NCI-H510A (cell line): Measurements from ENCODE around the gene SMIM29.

Experiments used
- DNase-seq: peaks from one replicate; lab custom pipeline; 2025; lab: John Stamatoyannopoulos, UW

SMIM29 gene

DNA sequence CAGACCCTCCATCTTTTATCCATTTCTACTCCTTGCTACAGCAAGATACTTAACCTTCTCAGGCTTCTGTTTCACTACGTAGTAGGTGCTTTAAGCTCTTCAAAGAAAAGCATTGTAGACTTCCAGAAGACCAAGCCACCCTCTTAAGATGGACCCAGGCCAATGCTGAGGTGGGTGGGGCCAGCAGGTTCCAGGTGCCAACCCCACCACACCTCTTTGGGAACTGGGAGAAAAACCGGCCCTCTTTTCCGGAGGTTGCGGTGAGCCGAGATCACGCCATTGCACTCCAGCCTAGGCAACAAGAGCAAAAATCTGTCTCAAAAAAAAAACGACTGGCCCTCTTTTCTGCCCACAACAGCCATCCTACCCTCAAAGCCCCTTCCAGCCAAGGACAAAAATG is 22.7 kb downstream of the SMIM29 start:
- DNase-seq, result no peak

DNA sequence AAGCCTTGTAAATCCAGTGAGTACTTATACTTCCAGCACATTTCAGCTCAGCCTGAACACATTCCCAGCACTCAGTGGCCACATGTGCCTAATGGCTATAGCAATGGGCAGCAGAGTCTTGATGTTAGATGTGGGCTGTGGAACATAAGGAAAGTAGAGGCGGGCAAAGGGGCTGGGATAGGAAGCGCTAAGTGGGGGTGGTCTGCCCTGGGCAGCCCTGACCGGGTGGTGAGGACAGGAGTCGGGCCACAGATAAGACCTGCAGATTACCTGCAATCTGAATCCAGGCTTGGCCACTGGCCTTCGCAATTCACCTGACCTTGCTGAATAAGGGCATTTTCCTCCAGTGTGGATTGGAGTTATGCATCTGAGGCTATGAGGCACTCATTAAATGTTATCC is 23.3 kb downstream of the SMIM29 start:
- no peak for DNase-seq

DNA sequence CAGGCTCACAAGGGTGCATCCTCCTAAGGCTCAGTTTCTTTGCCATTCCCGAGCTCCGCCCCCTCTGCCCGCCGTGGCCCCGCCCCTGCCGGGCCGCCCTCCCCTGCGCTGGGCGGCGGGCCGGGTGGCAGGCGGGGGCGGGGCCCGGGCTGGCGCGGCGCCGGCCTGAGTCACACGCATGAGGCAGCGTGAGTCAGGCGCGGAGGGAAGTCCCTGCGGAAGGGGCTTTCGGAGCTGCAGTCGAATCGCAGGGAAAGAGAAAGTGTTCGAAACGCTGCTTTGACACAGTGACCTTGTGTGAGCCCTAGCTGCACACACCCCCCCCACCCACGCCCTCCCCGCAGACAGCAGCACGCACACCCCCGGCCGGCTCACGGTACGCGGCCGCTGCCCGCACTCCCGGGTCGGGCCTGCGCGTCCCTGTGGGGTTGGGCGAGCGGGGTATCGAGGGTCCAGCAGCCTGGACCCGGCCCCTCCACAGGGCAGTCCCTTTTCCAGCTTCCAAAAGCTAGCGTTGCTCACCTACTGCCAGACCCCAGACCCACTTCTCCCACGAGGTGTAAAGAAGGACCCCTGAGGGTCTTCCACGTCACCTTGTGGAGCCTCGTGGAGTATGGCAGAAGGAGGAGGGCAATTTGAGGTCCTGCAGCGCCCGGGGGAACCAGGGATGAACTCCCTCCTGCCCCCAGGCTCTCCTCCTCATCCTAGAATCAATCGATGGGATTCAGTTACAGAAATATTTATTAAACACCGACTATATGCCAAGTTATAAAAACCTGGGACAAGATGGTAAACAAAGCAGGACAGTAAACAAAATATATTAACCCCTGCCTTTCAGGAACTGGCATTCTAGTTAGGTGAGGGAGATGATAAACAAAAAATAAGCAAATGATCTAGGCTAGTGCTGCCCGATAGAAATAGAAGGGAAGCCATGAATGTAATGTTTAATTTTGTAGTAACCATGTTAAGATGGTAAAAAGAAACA is 24.6 kb downstream of the SMIM29 start:
- DNase-seq, result peak; percentile 89

DNA sequence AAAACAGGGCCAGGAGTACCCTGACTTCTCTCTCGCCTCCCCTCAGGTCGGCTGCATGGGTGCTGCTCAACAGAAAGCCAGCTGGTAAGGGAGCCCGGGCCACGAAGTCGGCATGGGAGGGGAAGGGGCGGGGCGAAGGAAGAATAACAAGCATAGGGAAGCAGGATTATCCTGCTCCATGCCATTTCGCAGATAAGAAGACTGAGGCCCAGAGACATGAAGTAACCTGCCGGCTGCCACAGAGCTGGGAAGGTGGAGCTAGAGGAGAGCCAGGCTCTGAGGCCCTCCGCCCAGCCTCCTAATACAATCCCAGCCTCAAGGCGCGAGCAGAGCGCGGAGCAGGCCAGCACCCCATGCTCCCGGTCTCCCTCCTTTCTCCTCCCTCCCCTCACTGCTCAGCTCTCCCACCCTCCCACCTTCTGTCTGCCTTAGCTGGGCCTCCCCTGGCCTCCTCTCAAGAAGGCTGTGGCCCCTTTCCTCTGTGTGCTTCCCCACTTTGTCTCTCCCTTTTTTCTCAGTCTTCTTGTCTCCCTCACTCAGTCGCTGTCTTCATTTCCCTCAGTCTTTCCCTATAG is 25.3 kb downstream of the SMIM29 start:
- DNase-seq, result no peak

DNA sequence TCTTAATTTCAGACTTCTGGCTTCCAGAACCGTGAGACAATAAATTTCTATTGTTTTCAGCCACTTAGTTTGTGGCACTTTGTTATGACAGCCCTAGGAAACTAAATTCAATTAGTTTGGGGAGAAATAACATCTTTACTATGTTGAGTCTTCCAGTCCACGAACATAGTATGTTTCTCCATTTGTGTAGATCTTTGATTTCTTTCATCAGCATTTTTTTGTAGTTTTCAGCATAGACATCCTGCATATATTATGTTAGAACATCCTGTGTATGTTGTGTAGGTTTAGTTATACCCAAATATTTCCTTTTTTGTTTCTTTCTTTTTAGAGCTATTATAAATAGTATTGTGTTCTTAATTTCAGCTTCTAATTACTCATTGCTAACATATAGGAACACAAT is 30.1 kb downstream of the SMIM29 start:
- no peak for DNase-seq

DNA sequence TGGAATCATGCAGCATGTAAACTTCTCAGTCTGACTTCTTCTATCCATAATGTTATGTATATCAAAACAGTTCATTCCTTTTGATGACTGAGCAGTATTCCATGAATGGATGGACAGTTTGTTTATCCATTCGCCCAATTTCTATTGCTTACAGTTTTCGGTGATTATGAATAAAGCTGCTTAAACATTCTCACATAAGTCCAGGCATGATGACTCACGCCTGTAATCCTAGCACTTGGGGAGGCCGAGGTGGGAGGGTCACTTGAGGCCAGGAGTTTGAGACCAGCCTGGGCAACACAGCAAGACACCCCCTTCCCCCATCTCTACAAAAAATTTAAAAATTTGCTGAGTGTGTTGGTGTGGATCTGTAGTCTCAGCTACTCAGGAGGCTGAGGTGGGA is 35.0 kb downstream of the SMIM29 start:
- DNase-seq, result no peak

DNA sequence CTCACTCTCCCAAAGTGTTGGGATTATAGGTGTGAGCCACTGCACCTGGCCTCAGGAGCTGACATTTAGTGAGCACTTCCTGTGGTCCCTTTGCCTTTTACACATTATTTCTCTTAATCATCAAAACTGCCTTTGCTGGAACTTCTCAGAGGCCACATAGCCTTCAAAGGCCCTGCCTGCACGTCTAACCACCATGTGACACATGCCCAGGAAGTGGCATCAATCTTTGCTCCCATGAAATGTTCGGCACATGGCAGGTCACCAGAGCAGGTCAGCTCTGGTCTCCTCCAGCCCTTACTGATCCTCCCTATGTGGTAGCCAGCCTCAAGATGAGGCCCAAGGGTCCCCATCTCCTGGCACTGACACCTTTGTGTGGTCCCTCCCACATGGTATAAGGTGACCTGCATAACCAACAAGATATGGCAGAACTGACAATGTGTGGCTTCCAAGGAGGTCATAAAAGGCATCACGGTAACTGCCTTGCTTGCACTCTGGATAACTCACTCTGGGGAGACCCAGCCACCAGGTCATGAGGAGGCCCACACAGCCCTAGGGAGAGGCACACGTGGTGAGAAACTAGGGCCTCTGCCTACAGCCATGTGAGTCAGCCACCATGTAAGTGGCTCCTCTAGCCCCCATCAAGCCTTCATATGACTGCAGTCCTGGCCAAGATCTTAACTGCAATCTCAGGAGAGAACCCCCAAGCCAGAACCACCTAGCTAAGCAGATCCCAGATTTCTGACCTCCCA is 40.9 kb downstream of the SMIM29 start:
- no peak for DNase-seq

DNA sequence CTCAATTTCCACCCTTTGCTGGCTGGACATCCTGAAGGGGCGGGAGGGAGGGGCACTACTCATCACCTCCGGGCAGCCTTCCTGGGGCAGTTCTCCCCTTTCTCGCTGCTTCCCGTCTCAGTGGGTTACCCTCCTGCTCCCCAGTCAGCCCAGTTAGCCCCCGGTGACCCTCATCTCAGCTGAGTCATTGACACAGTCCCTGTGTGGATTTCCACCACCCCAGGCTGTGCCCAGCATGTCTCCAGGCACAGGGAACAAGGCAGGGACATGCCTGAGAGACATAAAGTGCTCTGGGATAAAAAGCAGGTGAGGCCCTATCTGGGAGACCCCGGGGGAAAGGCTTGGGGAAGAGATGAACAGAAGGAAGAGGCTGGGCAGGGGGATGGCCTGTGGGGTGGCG is 42.1 kb downstream of the SMIM29 start:
- no peak for DNase-seq

DNA sequence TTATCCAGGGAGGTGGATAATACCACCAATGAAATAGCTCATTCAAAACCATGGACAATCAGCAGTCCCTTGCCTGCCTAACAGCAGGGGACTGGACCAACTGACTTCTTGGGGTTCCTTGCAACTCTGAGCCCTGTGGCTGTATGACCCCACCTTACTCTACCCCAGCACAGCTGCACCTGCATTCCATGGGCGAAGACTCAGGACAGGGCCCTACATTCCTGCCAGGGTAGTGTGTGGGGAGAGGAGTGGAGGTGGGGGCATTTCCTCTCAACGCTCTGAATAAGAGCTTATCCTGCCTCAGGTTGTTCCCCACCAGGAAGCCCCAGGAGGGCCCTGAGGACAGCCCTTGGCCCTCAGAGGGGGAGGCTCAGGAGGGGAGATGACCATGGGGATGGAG is 42.9 kb downstream of the SMIM29 start:
- DNase-seq, result no peak

DNA sequence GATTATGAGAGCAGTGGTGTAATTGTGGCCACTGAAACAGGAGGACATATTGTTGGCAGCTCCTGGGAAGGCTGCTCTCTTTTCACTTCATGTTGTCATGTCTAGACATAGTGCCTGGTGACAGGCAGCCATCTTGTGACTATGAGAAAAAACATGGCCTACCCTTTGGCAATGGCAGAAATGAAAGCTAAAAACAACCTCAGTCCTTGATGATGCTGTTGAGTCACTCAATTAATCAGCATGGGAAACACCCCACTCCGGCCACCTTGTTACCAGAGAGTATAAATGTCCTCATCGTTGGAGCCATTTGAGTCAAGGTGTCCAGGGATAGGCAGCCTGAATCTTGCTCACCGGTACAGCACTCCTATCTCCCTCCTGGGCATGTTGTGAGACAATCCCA is 43.3 kb downstream of the SMIM29 start:
- DNase-seq, result no peak

DNA sequence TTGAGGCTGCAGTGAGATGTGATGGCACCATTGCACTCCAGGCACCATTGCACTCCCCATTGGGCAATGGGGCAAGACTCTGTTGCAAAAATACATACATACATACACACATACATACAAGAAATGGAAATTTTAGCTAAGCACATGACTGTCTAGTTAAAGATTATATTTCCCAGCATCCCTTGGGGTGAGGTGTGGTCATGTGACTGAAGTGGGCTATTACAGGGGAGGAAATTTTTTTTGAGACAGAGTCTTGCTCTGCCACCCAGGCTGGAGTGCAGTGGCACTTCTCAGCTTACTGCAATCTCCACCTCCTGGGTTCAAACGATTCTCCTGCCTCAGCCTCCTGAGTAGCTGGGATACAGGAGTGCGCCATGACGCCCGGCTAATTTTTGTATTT is 44.1 kb downstream of the SMIM29 start:
- DNase-seq, result no peak

DNA sequence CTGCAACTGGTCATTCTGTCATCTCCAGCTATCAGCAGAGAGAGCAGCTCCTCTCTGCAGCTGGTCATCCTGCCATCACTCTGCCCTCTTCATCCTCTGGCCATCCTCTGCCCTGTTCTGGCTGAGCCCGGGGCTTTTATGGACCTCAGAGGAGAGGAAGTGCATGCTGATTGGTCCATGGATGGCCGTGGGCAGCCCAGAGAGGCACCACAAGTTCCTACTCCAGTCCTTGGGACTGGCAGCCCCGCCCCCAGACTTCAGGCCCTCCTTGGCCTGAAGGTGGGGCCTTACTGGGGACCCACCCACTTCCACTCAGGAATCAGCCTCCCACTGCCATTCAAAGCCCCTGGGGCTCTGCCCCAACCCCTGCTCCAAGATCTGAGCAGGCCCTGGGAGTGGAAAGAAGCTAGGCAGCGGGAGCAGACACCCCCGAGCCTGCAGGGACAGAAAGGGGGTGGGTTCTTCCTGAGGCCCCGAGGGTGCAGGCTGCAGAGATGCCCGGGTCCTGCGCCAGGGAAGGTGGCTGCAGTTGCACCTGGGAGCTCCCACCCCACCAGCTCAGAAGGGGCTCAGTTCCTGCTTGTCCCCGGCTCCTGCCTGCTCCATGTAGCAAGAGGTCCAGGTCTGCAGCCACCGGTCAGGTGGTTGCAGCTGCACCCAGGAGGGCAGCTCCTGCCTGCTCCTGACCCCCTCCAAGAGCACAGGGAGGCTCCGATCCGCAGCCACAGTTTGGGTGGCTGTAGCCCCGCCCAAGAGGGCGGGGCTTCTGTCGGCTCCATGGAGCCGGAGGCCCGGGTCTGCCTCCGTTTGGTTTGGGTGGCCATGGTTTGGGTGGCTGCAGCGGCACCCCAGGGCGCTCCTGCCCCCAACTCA is 46.2 kb downstream of the SMIM29 start:
- DNase-seq, result no peak

DNA sequence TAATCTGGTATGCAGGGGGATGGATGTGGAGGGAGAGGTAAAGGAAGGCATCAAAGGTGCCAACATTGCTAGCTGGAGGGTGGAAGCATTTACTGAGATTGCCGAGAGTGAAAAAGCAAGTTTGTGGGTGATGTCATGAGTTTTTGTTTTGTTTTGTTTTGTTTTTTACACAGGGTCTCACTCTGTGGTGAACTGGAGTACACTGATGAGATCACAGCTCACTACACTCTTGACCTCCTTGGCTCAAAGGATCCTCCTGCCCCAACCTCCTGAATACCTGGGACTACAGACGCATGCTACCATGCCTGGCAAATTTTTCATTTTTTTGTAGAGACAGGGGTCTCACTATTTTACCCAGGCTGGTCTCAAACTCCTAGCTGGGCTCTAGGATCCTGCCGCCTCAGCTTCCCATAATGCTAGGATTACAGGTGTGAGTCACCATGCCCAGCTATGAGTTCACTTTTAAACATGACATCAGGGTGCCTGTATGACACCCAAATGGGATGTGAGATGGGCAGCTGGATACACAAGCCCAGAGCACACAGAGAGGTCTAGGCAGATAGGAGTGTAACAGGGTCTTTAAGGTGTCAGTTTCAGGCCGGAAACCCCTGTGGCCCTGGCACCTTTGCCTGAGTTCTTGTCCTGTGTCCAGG is 47.2 kb downstream of the SMIM29 start:
- DNase-seq, result no peak

DNA sequence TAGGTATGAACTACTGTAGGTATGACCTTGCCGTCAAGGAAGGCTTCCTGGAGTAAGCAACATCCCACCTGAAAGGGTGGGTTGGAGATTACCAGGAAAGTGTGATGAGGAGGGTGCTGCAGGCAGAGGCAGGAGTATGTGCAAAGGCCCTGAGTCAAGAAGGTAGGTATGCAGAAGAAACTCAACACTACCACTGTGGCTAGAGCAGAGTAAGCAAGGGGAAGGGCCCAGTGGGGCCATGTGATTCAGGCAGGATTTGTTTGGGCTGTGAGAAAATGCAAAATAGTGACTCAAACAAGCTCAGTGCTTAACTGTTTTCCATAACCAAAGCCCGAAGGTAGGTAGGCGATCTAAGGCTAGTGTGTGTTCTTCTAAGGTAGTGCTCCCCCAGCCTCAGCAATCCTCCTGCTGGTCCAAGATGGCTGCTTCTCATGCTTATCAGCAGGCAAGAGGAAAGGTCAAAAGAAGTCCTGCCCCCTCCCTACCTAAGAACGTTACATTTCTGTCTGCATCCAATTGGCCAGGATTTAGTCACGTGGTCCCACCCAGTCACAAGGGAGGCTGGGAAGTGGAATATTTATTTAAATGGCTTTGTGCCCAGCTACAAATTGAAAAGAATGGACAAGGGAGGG is 48.4 kb downstream of the SMIM29 start:
- no peak for DNase-seq

DNA sequence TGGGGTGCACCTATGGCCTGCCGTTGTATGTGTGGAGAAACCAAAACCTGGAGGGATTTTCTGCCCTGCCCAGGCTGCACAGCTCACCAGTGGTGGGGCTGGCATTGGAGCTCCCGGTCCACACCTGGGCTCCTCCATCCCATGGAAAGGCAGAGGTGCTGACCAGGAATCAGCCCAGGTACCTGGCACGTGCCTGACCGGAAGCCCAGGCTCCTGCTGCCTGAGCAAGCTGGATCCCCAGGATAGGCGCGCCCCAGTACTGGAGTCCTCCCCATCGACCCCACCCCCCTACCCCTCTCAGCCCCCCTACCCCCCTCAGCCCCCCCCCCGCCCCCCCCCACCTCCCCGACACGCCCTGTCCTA is 52.0 kb downstream of the SMIM29 start:
- no peak for DNase-seq
